Activated CD8-positive, alpha-beta T cell treated with anti-CD3 and anti-CD28 coated beads, Interleukin-2, amount 10 ng/mL, durations not matched to agents 7 days and 5 days (primary cell): Measurements from ENCODE around the gene MAT1A. TPM values are rescaled to one million over a fixed set of nuclear protein-coding genes. Genes with fewer than 3 reads are reported as not detected.

Source experiments
- ATAC-seq: fragments of 150-1000 bp; cut with Tn5 transposase; one replicate; pipeline ENCODE4 v1.10.0; 2021; ENCODE audit warnings: moderate library complexity
- CTCF ChIA-PET: fragments of 350-600 bp; sonication (Branson Sonifier 250); formaldehyde crosslinking; loops from one replicate; lab custom pipeline; 2021; ENCODE audit warnings: antibody characterized with exemption; lab: Charles Lee
- POLR2A ChIA-PET: fragments of 350-600 bp; sonication (Branson Sonifier 250); formaldehyde crosslinking; loops from one replicate; lab custom pipeline; 2021; ENCODE audit warnings: antibody characterized with exemption; lab: Charles Lee
- DNase-seq: peaks from one replicate; pipeline ENCODE4 v3.0.0-alpha.2; 2020
- H3K27ac Mint-ChIP-seq: one replicate; pipeline ENCODE4 v1.8.0; 2021; ENCODE audit warnings: mild to moderate bottlenecking, mixed read lengths
- H3K27me3 Mint-ChIP-seq: one replicate; pipeline ENCODE4 v1.8.0; 2021; ENCODE audit warnings: low read depth, mixed read lengths
- H3K36me3 Mint-ChIP-seq: one replicate; pipeline ENCODE4 v1.8.0; 2021; ENCODE audit warnings: low read depth, mixed read lengths
- H3K4me1 Mint-ChIP-seq: one replicate; pipeline ENCODE4 v1.8.0; 2021; ENCODE audit warnings: low read depth, mixed read lengths
- H3K4me3 Mint-ChIP-seq: one replicate; pipeline ENCODE4 v1.8.0; 2021; ENCODE audit warnings: mild to moderate bottlenecking, mixed read lengths
- H3K9me3 Mint-ChIP-seq: one replicate; pipeline ENCODE4 v1.8.0; 2022; ENCODE audit warnings: mixed read lengths; ENCODE audit not compliant: insufficient read depth
- total RNA-seq, 2 experiments: library from RNA; stranded (reverse); gene quantifications; one replicate each; pipeline ENCODE4 v1.2.3, GENCODE V29; 2021

The MAT1A gene
- not detected for total RNA-seq

GRCh38 chr10:80289451-80290287, at the start of gene MAT1A:
TSS of gene MAT1A (minus strand) at chr10:80289658. CDS start at chr10:80289423, 235 bp downstream.
- Mint-ChIP-seq H3K27me3 (peaks cover 22% of the 10 kb centered on the region), H3K27ac (no peak within 1 kb of the TSS), H3K36me3 (no peaks in the 10 kb centered on the region), H3K4me1 (no peaks in the 10 kb centered on the region), H3K9me3 (no peaks in the 10 kb centered on the region), H3K4me3 (no peak within 1 kb of the TSS)
- DNase-seq (no peak), ATAC-seq (no peak)
- ChIA-PET POLR2A (no interaction called here), CTCF (no interaction called here)

GRCh38 chr10:80333983-80334382, 44.5 kb upstream of the MAT1A start:
- DNase-seq = no peak
- H3K36me3 Mint-ChIP-seq = no peaks in the 10 kb centered on the region
- H3K9me3 Mint-ChIP-seq = no peaks in the 10 kb centered on the region
- ATAC-seq = no peak
- no peak overlapping the region for H3K4me3 Mint-ChIP-seq
- CTCF ChIA-PET = no interaction called here
- POLR2A ChIA-PET = no interaction called here
- no peak overlapping the region for H3K27ac Mint-ChIP-seq
- H3K27me3 Mint-ChIP-seq = peaks cover 12% of the 10 kb centered on the region
- no peaks in the 10 kb centered on the region for H3K4me1 Mint-ChIP-seq

DNA sequence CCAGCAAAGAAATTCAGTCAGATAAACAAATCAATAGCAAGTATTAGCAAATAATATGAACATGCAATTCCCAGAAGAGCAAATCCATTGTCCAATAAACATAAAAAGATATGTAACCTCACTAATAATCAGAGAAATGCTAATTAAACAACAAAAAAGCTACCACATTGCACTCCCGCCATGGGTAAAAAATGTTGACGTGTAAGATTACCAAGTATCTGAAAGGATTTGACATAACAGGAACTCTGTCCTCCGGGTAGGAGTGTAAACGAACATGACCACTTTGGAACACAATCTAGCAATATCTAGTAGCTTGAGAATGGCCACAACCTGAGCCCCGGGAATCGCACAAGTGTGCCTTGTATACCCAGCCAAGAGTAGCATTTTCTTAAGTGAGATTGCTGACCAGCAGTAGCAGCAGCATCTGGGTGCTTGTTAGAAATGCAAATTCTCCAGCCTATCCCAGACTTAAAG, 35.5 kb upstream of the MAT1A start:
- ChIA-PET CTCF (no interaction called here), POLR2A (no interaction called here)
- ATAC-seq (no peak), DNase-seq (no peak)
- H3K36me3 Mint-ChIP-seq = no peaks in the 10 kb centered on the region
- H3K4me3 Mint-ChIP-seq = no peak overlapping the region
- H3K27me3 Mint-ChIP-seq = peaks cover 14% of the 10 kb centered on the region
- H3K9me3 Mint-ChIP-seq = no peaks in the 10 kb centered on the region
- no peaks in the 10 kb centered on the region for H3K4me1 Mint-ChIP-seq
- no peak overlapping the region for H3K27ac Mint-ChIP-seq

- Mint-ChIP-seq H3K27me3 (peaks cover 16% of the 10 kb centered on the region), H3K4me3 (no peak overlapping the region), H3K27ac (no peak overlapping the region), H3K4me1 (no peaks in the 10 kb centered on the region), H3K9me3 (no peaks in the 10 kb centered on the region), H3K36me3 (no peaks in the 10 kb centered on the region)
- ChIA-PET POLR2A (no interaction called here), CTCF (no interaction called here)
- ATAC-seq (no peak), DNase-seq (no peak)
These were observed 34.6 kb upstream of the MAT1A start for GRCh38 chr10:80324086-80324485.

DNA sequence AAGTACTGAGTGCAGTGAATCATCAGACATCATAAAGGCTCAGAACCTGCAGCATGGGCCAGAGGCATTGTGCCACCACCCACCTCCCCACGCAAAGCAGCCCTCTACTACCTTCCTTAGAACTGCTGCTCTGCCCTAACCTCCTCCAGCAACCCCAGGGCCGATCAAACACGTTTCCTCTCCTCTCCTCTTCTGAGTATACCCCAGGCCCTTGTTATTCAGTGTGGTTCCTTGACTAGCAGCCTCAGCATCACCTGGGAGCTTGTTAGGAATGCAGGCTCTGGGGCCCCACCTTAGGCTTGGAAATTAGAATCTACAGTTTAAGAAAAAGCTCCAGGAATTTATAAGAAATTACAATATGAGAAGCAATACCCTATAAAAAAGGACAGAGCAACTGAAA, 33.9 kb upstream of the MAT1A start:
- Mint-ChIP-seq H3K27ac (no peak overlapping the region), H3K36me3 (no peaks in the 10 kb centered on the region), H3K4me1 (no peaks in the 10 kb centered on the region), H3K9me3 (no peaks in the 10 kb centered on the region), H3K27me3 (peaks cover 19% of the 10 kb centered on the region), H3K4me3 (no peak overlapping the region)
- POLR2A ChIA-PET = no interaction called here
- CTCF ChIA-PET = no interaction called here
- ATAC-seq = no peak
- no peak for DNase-seq

GRCh38 chr10:80322711-80323110, 33.3 kb upstream of the MAT1A start:
- ATAC-seq = no peak
- CTCF ChIA-PET = no interaction called here

DNA sequence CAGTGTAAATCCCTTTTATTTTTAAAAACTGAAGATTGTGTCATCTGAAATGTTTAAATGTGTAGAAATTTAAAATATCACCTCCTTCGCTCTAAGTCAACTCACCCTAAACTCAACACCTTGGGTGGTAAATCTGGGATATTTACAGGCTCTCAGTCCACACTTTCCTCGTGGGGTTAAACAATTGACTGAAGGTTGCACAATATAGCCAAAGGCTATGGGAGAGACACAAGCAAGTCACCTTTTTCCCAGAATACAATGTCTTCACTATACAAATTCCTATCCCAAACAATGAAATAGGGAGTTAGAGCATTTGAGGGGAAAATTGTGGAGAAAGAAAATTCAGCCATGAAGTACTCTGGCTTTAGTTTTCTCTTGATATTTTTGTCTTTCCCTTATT, 32.7 kb upstream of the MAT1A start:
- POLR2A ChIA-PET = no interaction called here

More at GRCh38 chr10:80322711-80323110, 33.3 kb upstream of the MAT1A start:
- Mint-ChIP-seq H3K36me3 (no peaks in the 10 kb centered on the region), H3K27ac (no peak overlapping the region), H3K4me3 (no peak overlapping the region), H3K27me3 (peaks cover 19% of the 10 kb centered on the region), H3K4me1 (no peaks in the 10 kb centered on the region), H3K9me3 (no peaks in the 10 kb centered on the region)
- POLR2A ChIA-PET = no interaction called here
- DNase-seq = no peak

DNA sequence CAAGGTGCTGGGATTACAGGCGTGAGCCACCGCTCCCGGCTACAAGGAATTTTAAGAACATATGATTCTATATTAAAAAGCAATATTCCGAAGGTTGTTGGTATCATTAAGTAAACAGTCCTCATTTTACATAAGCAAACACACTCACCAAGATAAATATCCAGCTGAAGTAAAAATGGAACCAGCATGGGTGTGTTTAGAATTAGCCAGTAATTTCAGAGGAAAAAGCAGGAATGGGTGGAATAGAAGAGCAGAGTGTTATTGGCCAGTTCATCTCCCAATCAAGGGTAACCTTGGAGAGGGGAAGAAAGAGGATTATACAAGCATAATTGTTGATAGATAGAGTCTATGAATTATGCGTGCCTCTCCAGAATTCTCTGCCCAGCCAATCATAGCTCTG, 31.7 kb upstream of the MAT1A start:
- ATAC-seq (no peak), DNase-seq (no peak)
- H3K36me3 Mint-ChIP-seq = no peaks in the 10 kb centered on the region
- POLR2A ChIA-PET = no interaction called here
- no peaks in the 10 kb centered on the region for H3K4me1 Mint-ChIP-seq
- peaks cover 21% of the 10 kb centered on the region for H3K27me3 Mint-ChIP-seq
- CTCF ChIA-PET = no interaction called here
- no peak overlapping the region for H3K27ac Mint-ChIP-seq
- no peaks in the 10 kb centered on the region for H3K9me3 Mint-ChIP-seq
- no peak overlapping the region for H3K4me3 Mint-ChIP-seq

More for the DNA sequence above, 32.7 kb upstream of the MAT1A start:
- H3K9me3 Mint-ChIP-seq = no peaks in the 10 kb centered on the region
- H3K27me3 Mint-ChIP-seq = peaks cover 21% of the 10 kb centered on the region
- H3K27ac Mint-ChIP-seq = no peak overlapping the region
- no peaks in the 10 kb centered on the region for H3K36me3 Mint-ChIP-seq
- CTCF ChIA-PET = no interaction called here
- DNase-seq (no peak), ATAC-seq (no peak)
- no peak overlapping the region for H3K4me3 Mint-ChIP-seq
- no peaks in the 10 kb centered on the region for H3K4me1 Mint-ChIP-seq

DNA sequence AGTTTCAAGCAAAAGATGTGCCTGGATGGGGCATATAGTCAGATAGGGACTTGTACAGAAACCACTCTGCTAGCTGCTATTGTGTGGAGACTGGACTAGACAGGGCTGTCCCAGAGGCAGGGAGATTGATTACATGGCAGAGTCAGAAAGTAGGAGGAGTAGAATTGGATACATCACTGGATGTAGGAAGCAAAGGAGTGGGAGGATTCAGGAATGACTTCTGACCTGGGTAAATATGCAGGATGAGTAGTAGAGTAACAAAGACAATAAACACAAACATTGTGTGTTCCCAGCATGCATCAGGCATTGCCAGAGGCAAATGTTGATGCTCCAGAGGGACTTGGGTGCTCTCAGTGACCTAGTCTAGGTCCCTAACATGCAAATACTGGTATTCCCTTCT, 30.9 kb upstream of the MAT1A start:
- H3K36me3 Mint-ChIP-seq = no peaks in the 10 kb centered on the region
- no peak overlapping the region for H3K4me3 Mint-ChIP-seq
- peaks cover 21% of the 10 kb centered on the region for H3K27me3 Mint-ChIP-seq
- ChIA-PET CTCF (no interaction called here), POLR2A (no interaction called here)
- H3K27ac Mint-ChIP-seq = no peak overlapping the region
- H3K4me1 Mint-ChIP-seq = no peaks in the 10 kb centered on the region
- ATAC-seq = no peak
- DNase-seq = no peak
- H3K9me3 Mint-ChIP-seq = no peaks in the 10 kb centered on the region

DNA sequence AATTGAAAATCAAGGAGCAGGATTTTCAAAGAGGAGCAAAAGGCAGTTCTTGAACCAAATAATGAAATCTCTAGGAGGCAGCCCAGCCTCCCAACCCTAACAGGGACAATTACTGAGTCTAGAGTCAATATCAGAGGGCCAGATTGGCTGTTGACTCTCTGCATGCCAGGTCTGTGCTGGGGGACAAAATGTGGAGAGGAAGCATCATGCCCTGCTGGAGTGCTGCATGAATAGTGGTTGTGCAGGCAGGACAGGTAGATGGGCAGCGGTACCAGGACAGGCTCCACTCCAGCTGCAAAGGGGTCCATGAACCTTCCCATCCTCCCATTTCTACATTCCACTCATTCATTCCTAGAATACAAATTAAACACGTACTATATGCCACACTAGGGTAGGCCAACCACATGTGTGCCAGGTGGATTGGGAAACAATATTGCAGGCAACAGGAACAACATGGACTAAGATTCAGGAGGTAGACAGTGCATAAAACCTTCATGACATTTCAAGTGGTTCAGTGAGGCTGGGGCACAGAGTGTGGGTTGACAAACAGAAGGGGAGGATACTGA, 30.4 kb upstream of the MAT1A start:
- H3K9me3 Mint-ChIP-seq = no peaks in the 10 kb centered on the region
- H3K27ac Mint-ChIP-seq = no peak overlapping the region
- H3K4me1 Mint-ChIP-seq = no peaks in the 10 kb centered on the region
- H3K27me3 Mint-ChIP-seq = peaks cover 21% of the 10 kb centered on the region
- POLR2A ChIA-PET = no interaction called here
- no peaks in the 10 kb centered on the region for H3K36me3 Mint-ChIP-seq
- no peak for DNase-seq
- no peak overlapping the region for H3K4me3 Mint-ChIP-seq
- ATAC-seq = no peak
- CTCF ChIA-PET = no interaction called here

DNA sequence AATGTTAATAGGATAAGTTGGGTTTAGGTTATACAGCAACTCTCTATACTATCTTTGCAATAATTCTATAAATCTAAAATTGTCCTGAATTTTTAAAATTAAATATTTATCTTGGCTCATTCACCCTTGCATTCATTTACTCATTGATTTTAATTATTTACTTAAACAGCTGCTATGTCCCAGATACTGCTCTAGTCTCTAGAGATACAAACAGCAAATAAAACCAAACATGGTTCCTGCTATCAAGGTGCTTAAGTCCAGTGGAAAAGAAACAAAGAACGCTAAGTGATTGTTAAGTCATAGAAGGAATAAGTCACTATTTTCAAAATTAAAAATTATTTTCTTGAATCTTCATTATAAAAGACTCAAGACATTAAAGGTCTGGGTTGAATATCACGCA, 29.9 kb upstream of the MAT1A start:
- Mint-ChIP-seq H3K27ac (no peak overlapping the region), H3K27me3 (peaks cover 21% of the 10 kb centered on the region), H3K4me1 (no peaks in the 10 kb centered on the region), H3K9me3 (no peaks in the 10 kb centered on the region), H3K4me3 (no peak overlapping the region), H3K36me3 (no peaks in the 10 kb centered on the region)
- no peak for ATAC-seq
- POLR2A ChIA-PET = no interaction called here
- DNase-seq = no peak
- CTCF ChIA-PET = no interaction called here

DNA sequence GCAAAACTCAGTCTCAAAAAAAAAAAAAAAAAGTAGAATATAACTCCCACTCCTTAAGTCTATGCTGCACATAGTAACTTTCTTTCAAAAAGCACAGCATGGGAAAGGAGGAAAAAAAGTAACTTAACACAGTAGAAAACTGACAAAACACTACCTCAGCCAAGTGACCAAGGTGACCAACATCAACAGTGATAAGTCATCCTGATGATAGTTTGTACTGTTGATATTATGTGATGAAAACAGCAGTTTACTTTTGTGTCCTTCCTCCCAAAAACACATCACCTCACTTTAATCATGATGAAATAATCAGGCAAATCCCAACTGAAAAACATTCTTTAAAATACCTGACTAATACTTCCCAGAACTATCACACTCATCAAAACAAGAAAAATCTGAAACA, 29.3 kb upstream of the MAT1A start:
- Mint-ChIP-seq H3K4me1 (no peaks in the 10 kb centered on the region), H3K36me3 (no peaks in the 10 kb centered on the region)
- CTCF ChIA-PET = no interaction called here

More for the DNA sequence above, 29.3 kb upstream of the MAT1A start:
- peaks cover 18% of the 10 kb centered on the region for H3K27me3 Mint-ChIP-seq
- no peak overlapping the region for H3K4me3 Mint-ChIP-seq
- DNase-seq (no peak), ATAC-seq (no peak)
- H3K27ac Mint-ChIP-seq = no peak overlapping the region
- POLR2A ChIA-PET = no interaction called here
- H3K9me3 Mint-ChIP-seq = no peaks in the 10 kb centered on the region
